Measurements from ENCODE around the gene PDZRN3.

The PDZRN3 gene

GRCh38 chr3:73432706-73433032 lies 192.1 kb downstream of the PDZRN3 start:
- peak; percentile 52 for TF ChIP-seq CTCF (conservative IDR thresholded peaks at IDR 0.05)
- H3K27ac ChIP-seq = no peak overlapping the region

- no peak overlapping the region for H3K27ac ChIP-seq
- TF ChIP-seq CTCF (conservative IDR thresholded peaks at IDR 0.05) = peak; percentile 90
Observed at GRCh38 chr3:73432023-73432705, 192.6 kb downstream of the PDZRN3 start.

- no peak for TF ChIP-seq CTCF (conservative IDR thresholded peaks at IDR 0.05)
- no peak overlapping the region for H3K27ac ChIP-seq
Observed at GRCh38 chr3:73431183-73431900, 193.4 kb downstream of the PDZRN3 start.

- no peak overlapping the region for H3K27ac ChIP-seq
- TF ChIP-seq CTCF (conservative IDR thresholded peaks at IDR 0.05) = no peak
Observed at GRCh38 chr3:73427048-73427706, 197.6 kb downstream of the PDZRN3 start.

GRCh38 chr3:73426606-73427005 lies 198.1 kb downstream of the PDZRN3 start:
- no peak for TF ChIP-seq CTCF (conservative IDR thresholded peaks at IDR 0.05)
- no peak overlapping the region for H3K27ac ChIP-seq

GRCh38 chr3:73423116-73423515 lies 201.6 kb downstream of the PDZRN3 start:
- no peak for TF ChIP-seq CTCF (conservative IDR thresholded peaks at IDR 0.05)

GRCh38 chr3:73422571-73422970 lies 202.2 kb downstream of the PDZRN3 start:
- no peak overlapping the region for H3K27ac ChIP-seq
- no peak for TF ChIP-seq CTCF (conservative IDR thresholded peaks at IDR 0.05)

More at GRCh38 chr3:73423116-73423515, 201.6 kb downstream of the PDZRN3 start:
- H3K27ac ChIP-seq = no peak overlapping the region

All from VCaP (cell line).